IMR-90 (cell line): Measurements from ENCODE around the gene IL15RA. TPM values are rescaled to one million over a fixed set of nuclear protein-coding genes. Genes with fewer than 3 reads are reported as not detected.

ENCODE experiments used
- ATAC-seq: fragments of 200-7000 bp; cut with Tn5 transposase; 2 replicates; pipeline ENCODE4 v1.9.1; 2020; ENCODE audit warnings: low read depth, mild to moderate bottlenecking, moderate library complexity
- BruUV-seq: library from RNA; stranded (reverse); fragments of 400-500 nt; replicated peaks from 2 replicates; lab custom pipeline; 2021; lab: Mats Ljungman, UMichigan
- CTCF ChIA-PET: fragments of 300-600 bp; formaldehyde crosslinking; extraction: SDS; loops from one replicate; lab custom pipeline; 2021; ENCODE audit warnings: antibody characterized with exemption; lab: Yijun Ruan, JAX
- POLR2A ChIA-PET: fragments of 300-600 bp; sonication (Branson Sonifier 250); formaldehyde crosslinking; loops from one replicate; lab custom pipeline; 2022; ENCODE audit warnings: antibody characterized with exemption; ENCODE audit not compliant: unreplicated experiment; lab: Charles Lee
- DNase-seq: peaks from one replicate; pipeline ENCODE4 v3.0.0; 2013
- H2AFZ ChIP-seq: replicated peaks from 2 replicates; pipeline ENCODE3; 2013; ENCODE audit warnings: low read length, mild to moderate bottlenecking; ENCODE audit not compliant: poor library complexity
- H2AK5ac ChIP-seq: 2 replicates; pipeline ENCODE4 v1.6.1; 2013; ENCODE audit warnings: low read depth, low read length, inconsistent platforms
- H2AK9ac ChIP-seq: replicated peaks from 2 replicates; pipeline ENCODE3; 2013; ENCODE audit warnings: mild to moderate bottlenecking, low read depth, low read length, moderate library complexity; ENCODE audit not compliant: poor library complexity
- H2BK120ac ChIP-seq: 2 replicates; pipeline ENCODE4 v1.6.1; 2013; ENCODE audit warnings: low read depth, low read length, inconsistent platforms
- H2BK15ac ChIP-seq: 3 replicates; pipeline ENCODE4 v1.6.1; 2013; ENCODE audit warnings: low read depth, low read length, inconsistent platforms
- H2BK20ac ChIP-seq: 2 replicates; pipeline ENCODE4 v1.6.1; 2013; ENCODE audit warnings: low read depth, mild to moderate bottlenecking, inconsistent platforms, low read length, moderate library complexity
- H2BK5ac ChIP-seq: 2 replicates; pipeline ENCODE4 v1.6.1; 2013; ENCODE audit warnings: mild to moderate bottlenecking, low read depth, low read length, inconsistent platforms; ENCODE audit not compliant: poor library complexity, severe bottlenecking
- H3K14ac ChIP-seq: replicated peaks from 2 replicates; pipeline ENCODE4 v1.6.1; 2013; ENCODE audit warnings: low read depth, low read length, inconsistent platforms
- H3K18ac ChIP-seq: 2 replicates; pipeline ENCODE4 v1.6.1; 2013; ENCODE audit warnings: low read depth, low read length, control low read depth
- H3K23ac ChIP-seq: 2 replicates; pipeline ENCODE4 v1.6.1; 2013; ENCODE audit warnings: low read depth, low read length, inconsistent platforms
- H3K27ac ChIP-seq: 2 replicates; pipeline ENCODE4 v1.5.1; 2013; ENCODE audit warnings: mild to moderate bottlenecking, control low read depth, low read length; ENCODE audit not compliant: insufficient read depth
- H3K27me3 ChIP-seq: 2 replicates; pipeline ENCODE4 v1.6.1; 2013; ENCODE audit warnings: low read length; ENCODE audit not compliant: control insufficient read depth, insufficient read depth
- H3K36me3 ChIP-seq: 2 replicates; pipeline ENCODE4 v1.6.1; 2013; ENCODE audit warnings: low read length, mixed read lengths; ENCODE audit not compliant: control insufficient read depth, insufficient read depth
- H3K4ac ChIP-seq: 2 replicates; pipeline ENCODE4 v1.6.1; 2013; ENCODE audit warnings: low read depth, low read length, inconsistent platforms
- H3K4me1 ChIP-seq: 2 replicates; pipeline ENCODE4 v1.6.1; 2013; ENCODE audit warnings: low read length, mixed read lengths; ENCODE audit not compliant: control insufficient read depth, insufficient read depth
- H3K4me2 ChIP-seq: 2 replicates; pipeline ENCODE4 v1.6.1; 2013; ENCODE audit warnings: low read depth, mild to moderate bottlenecking, control low read depth, low read length, moderate library complexity
- H3K4me3 ChIP-seq: 2 replicates; pipeline ENCODE4 v1.5.1; 2013; ENCODE audit warnings: low read depth, mild to moderate bottlenecking, control low read depth, low read length, moderate library complexity; ENCODE audit not compliant: insufficient read depth
- H3K56ac ChIP-seq: 2 replicates; pipeline ENCODE4 v1.6.1; 2013; ENCODE audit warnings: low read length, inconsistent platforms; ENCODE audit not compliant: insufficient read depth; ENCODE audit errors: extremely low read depth
- H3K79me1 ChIP-seq, 2 experiments: 2 replicates each; pipeline ENCODE4 v1.6.1; 2013; ENCODE audit warnings: low read length in 2 of 2, inconsistent platforms in 1 of 2, low read depth in 1 of 2
- H3K9ac ChIP-seq: 2 replicates; pipeline ENCODE4 v1.6.1; 2013; ENCODE audit warnings: low read depth, low read length, control low read depth
- H3K9me1 ChIP-seq: 2 replicates; pipeline ENCODE4 v1.6.1; 2013; ENCODE audit warnings: low read length, inconsistent platforms; ENCODE audit not compliant: insufficient read depth
- H3K9me3 ChIP-seq: 2 replicates; pipeline ENCODE4 v1.6.1; 2013; ENCODE audit warnings: low read length; ENCODE audit not compliant: control insufficient read depth, insufficient read depth
- H4K20me1 ChIP-seq: 2 replicates; pipeline ENCODE4 v1.6.1; 2013; ENCODE audit warnings: low read length, inconsistent platforms; ENCODE audit not compliant: insufficient read depth
- H4K5ac ChIP-seq: 2 replicates; pipeline ENCODE4 v1.6.1; 2013; ENCODE audit warnings: mild to moderate bottlenecking, low read depth, low read length, control low read depth
- H4K8ac ChIP-seq, 2 experiments: 2 replicates each; pipeline ENCODE4 v1.6.1; 2013; ENCODE audit warnings: low read depth in 2 of 2, low read length in 2 of 2, control low read depth in 1 of 2, inconsistent platforms in 1 of 2
- H4K91ac ChIP-seq: 2 replicates; pipeline ENCODE4 v1.6.1; 2013; ENCODE audit warnings: low read depth, low read length, inconsistent platforms; ENCODE audit not compliant: insufficient read depth
- CTCF ChIP-seq: conservative IDR thresholded peaks from 2 replicates; pipeline ENCODE4 v1.5.1; 2012; ENCODE audit warnings: mild to moderate bottlenecking, low read depth, low read length, improper control_type of control experiment
- FOS ChIP-seq: fragments of 150-350 bp; IDR thresholded peaks from 2 replicates; pipeline ENCODE4 v1.6.1; 2016; ENCODE audit warnings: low read depth, low read length
- MAFK ChIP-seq: IDR thresholded peaks from 2 replicates; pipeline ENCODE4 v1.6.1; 2012; ENCODE audit warnings: low read depth, low read length, improper control_type of control experiment
- MAZ ChIP-seq: IDR thresholded peaks from 2 replicates; pipeline ENCODE4 v1.6.1; 2012; ENCODE audit warnings: low read depth, mild to moderate bottlenecking, low read length, improper control_type of control experiment, moderate library complexity, borderline replicate concordance
- NFE2L2 ChIP-seq: fragments of 150-350 bp; IDR thresholded peaks from 2 replicates; pipeline ENCODE4 v1.6.1; 2016; ENCODE audit warnings: low read depth, mild to moderate bottlenecking, low read length
- RFX5 ChIP-seq: IDR thresholded peaks from 2 replicates; pipeline ENCODE4 v1.8.0; 2012; ENCODE audit warnings: low read depth, mild to moderate bottlenecking, low read length, moderate library complexity
- SMC3 ChIP-seq: fragments of 150-350 bp; IDR thresholded peaks from 2 replicates; pipeline ENCODE4 v1.6.1; 2016; ENCODE audit warnings: low read depth, mild to moderate bottlenecking, antibody characterized with exemption, low read length, moderate library complexity
- WGBS, 2 experiments: methylation state at CpG; one replicate each; pipeline versions ENCODE4 v1.1.5 to v1.1.7; 2013; ENCODE audit warnings: missing lambda C conversion rate in 2 of 2; ENCODE audit not compliant: insufficient read length in 1 of 2; ENCODE audit errors: extremely low coverage in 2 of 2; 5-methylcytosine and 5-hydroxymethylcytosine counted together
- dilution Hi-C: fragments of 300-500 bp; cut with HindIII; formaldehyde crosslinking; loops from one replicate; pipeline ENCODE4 v1.14.3; 2018; ENCODE audit warnings: low sequenced_read_pairs; ENCODE audit not compliant: unreplicated experiment
- in situ Hi-C: fragments of 300-500 bp; cut with MboI; formaldehyde crosslinking; loops from 3 replicates; pipeline ENCODE4 v1.14.3; 2019; ENCODE audit warnings: low sequenced_read_pairs, inconsistent platforms, mixed read lengths
- intact Hi-C: fragments of 100-400 bp; cut with micrococcal nuclease; formaldehyde crosslinking; loops from 2 replicates; pipeline ENCODE4 v1.10.0; 2022
- polyA plus RNA-seq, 3 experiments: library from polyadenylated mRNA; depleted of rRNA; stranded (reverse); fragments of >200 nt; gene quantifications; 2 replicates each; pipeline ENCODE4 v1.2.3, GENCODE V29; 2012; ENCODE audit warnings: low replicate concordance in 1 of 3
- total RNA-seq: library from RNA; depleted of rRNA; stranded (reverse); fragments of >200 nt; gene quantifications from 2 replicates; pipeline ENCODE4 v1.2.3, GENCODE V29; 2012

IL15RA gene
- total and polyA plus RNA-seq, 2 of the 4 experiments (the other 2 are of a cell fraction): 2.0 to 7.6 TPM

GRCh38 chr10:6013413-6014192 is 36.3 kb upstream of the IL15RA start:
- peaks cover 5% of the 10 kb centered on the region for H3K4me1 ChIP-seq
- H3K9me3 ChIP-seq: no peaks in the 10 kb centered on the region
- TF ChIP-seq CTCF: no peak
- TF ChIP-seq RFX5: no peak
- TF ChIP-seq MAZ: no peak
- no peak for TF ChIP-seq MAFK
- TF ChIP-seq NFE2L2: no peak
- no peak for TF ChIP-seq FOS
- no peak for TF ChIP-seq SMC3
- no peak overlapping the region for H3K18ac ChIP-seq
- H3K4me2 ChIP-seq: no peak overlapping the region
- no TSS peak for BruUV-seq
- WGBS, 2 experiments: no CpG with 5 or more reads among the region's 17 CpGs
- POLR2A ChIA-PET: interaction anchor here (0.9 kb wide), 1 partner anchor 274 kb away, joined by 5 read pairs; no protein-coding TSS in a partner anchor
- no peak overlapping the region for H3K56ac ChIP-seq
- H3K79me1 ChIP-seq: no peaks in the 10 kb centered on the region
- H2BK5ac ChIP-seq: no peak overlapping the region
- H3K27ac ChIP-seq: no peak overlapping the region
- dilution Hi-C loops: no loop called here
- H2BK15ac ChIP-seq: no peak overlapping the region
- no peak overlapping the region for H3K23ac ChIP-seq
- H2AFZ ChIP-seq: no peak overlapping the region
- DNase-seq (no peak), ATAC-seq (no peak; the same call in 1 of the 2 replicates)
- H3K9ac ChIP-seq: no peak overlapping the region
- H3K27me3 ChIP-seq: peaks cover 9% of the 10 kb centered on the region
- H2BK20ac ChIP-seq: no peak overlapping the region
- H3K4ac ChIP-seq: no peak overlapping the region
- H4K8ac ChIP-seq: no peak overlapping the region
- no peaks in the 10 kb centered on the region for H3K36me3 ChIP-seq
- H4K20me1 ChIP-seq: no peaks in the 10 kb centered on the region
- no peak overlapping the region for H2AK9ac ChIP-seq
- intact Hi-C loops: loop anchor here (1.0 to 2.0 kb wide), 4 partner anchors 37 to 388 kb away; partner anchors contain the start of genes IL15RA and RBM17
- H3K9me1 ChIP-seq: no peaks in the 10 kb centered on the region
- no peak overlapping the region for H4K91ac ChIP-seq
- H4K5ac ChIP-seq: no peak overlapping the region
- no peak overlapping the region for H2AK5ac ChIP-seq
- no peak overlapping the region for H3K4me3 ChIP-seq
- H2BK120ac ChIP-seq: no peak overlapping the region
- in situ Hi-C loops: no loop called here
- CTCF ChIA-PET: interaction anchor here (1.1 to 1.5 kb wide), 2 partner anchors 73 to 388 kb away, joined by 6 to 10 read pairs; no protein-coding TSS in a partner anchor
- H3K14ac ChIP-seq: no peak overlapping the region
